ENCODE data around the gene SYNE1. TPM values are rescaled to one million over a fixed set of nuclear protein-coding genes. Genes with fewer than 3 reads are reported as not detected.

Gene SYNE1
- total and polyA plus RNA-seq, 8 donors = 12.8 to 279 (median 108) TPM

- TF ChIP-seq CTCF (IDR thresholded peaks at IDR 0.05) (no peak), POLR2AphosphoS5 (IDR thresholded peaks at IDR 0.05) (no peak), POLR2A (IDR thresholded peaks at IDR 0.05) (no peak), EP300 (IDR thresholded peaks at IDR 0.05) (no peak)
- no peaks in the 10 kb centered on the region for H3K4me1 ChIP-seq
- H3K36me3 ChIP-seq = no peaks in the 10 kb centered on the region
- whole genome bisulfite sequencing, 5 donors = 56 to 76% (median 70%) methylated on average over 3 of the region's 3 CpGs
- intact Hi-C loops (cut with DNase I; ENCODE audit: low total_unique reads) = no loop called here
- no peak overlapping the region for H3K27ac ChIP-seq
- H3K27me3 ChIP-seq = no peaks in the 10 kb centered on the region
- H3K4me3 ChIP-seq = no peak overlapping the region
- no peak for DNase-seq
- H3K9me3 ChIP-seq = no peaks in the 10 kb centered on the region
These were observed 53.3 kb downstream of the SYNE1 start for GRCh38 chr6:152583888-152584287.

- intact Hi-C loops (cut with DNase I; ENCODE audit: low total_unique reads) = no loop called here
- H3K27ac ChIP-seq = peak overlapping the region in 4 of 5 donors; percentile 22 to 77 (median 48)
- H3K4me1 ChIP-seq = peaks cover 6 to 38% (median 21%) of the 10 kb centered on the region in 4 donors
- H3K36me3 ChIP-seq = no peaks in the 10 kb centered on the region
- no peaks in the 10 kb centered on the region for H3K27me3 ChIP-seq
- DNase-seq = no peak
- H3K4me3 ChIP-seq = peak overlapping the region in 1 of 4 donors; percentile 1
- no peaks in the 10 kb centered on the region for H3K9me3 ChIP-seq
- TF ChIP-seq POLR2AphosphoS5 (IDR thresholded peaks at IDR 0.05) (no peak), EP300 (IDR thresholded peaks at IDR 0.05) (no peak), CTCF (IDR thresholded peaks at IDR 0.05) (no peak), POLR2A (IDR thresholded peaks at IDR 0.05) (no peak)
- 20 to 50% (median 40%) methylated on average over 1 of the region's 1 CpG for WGBS, 5 donors
These were observed 60.6 kb downstream of the SYNE1 start for GRCh38 chr6:152576525-152576924.

- DNase-seq = peak; percentile 22 to 33
- TF ChIP-seq CTCF (IDR thresholded peaks at IDR 0.05) (no peak), POLR2A (IDR thresholded peaks at IDR 0.05) (no peak), POLR2AphosphoS5 (IDR thresholded peaks at IDR 0.05) (peak in 2 of 3 donors; percentile 32 to 54)
- no peaks in the 10 kb centered on the region for H3K9me3 ChIP-seq
- peaks cover 6 to 47% (median 23%) of the 10 kb centered on the region in 4 donors for H3K4me1 ChIP-seq
- intact Hi-C loops (cut with DNase I; ENCODE audit: low total_unique reads) = no loop called here
- no peaks in the 10 kb centered on the region for H3K27me3 ChIP-seq
- peak overlapping the region in 4 of 5 donors; percentile 22 to 77 (median 48) for H3K27ac ChIP-seq
- 9 to 27% (median 17%) methylated on average over 4 of the region's 4 CpGs for whole genome bisulfite sequencing, 5 donors
- H3K4me3 ChIP-seq = peak overlapping the region in 1 of 4 donors; percentile 1
- H3K36me3 ChIP-seq = no peaks in the 10 kb centered on the region
These were observed 61.5 kb downstream of the SYNE1 start for GRCh38 chr6:152575621-152576150.

- intact Hi-C loops (cut with DNase I; ENCODE audit: low total_unique reads) = no loop called here
- 41 to 68% (median 49%) methylated on average over 2 of the region's 2 CpGs for WGBS, 5 donors
- no peak for TF ChIP-seq CTCF (IDR thresholded peaks at IDR 0.05)
- no peak for TF ChIP-seq POLR2AphosphoS5 (IDR thresholded peaks at IDR 0.05)
- no peak for TF ChIP-seq POLR2A (IDR thresholded peaks at IDR 0.05)
- no peak for DNase-seq
- peaks cover 6 to 48% (median 23%) of the 10 kb centered on the region in 4 donors for H3K4me1 ChIP-seq
- H3K27me3 ChIP-seq = no peaks in the 10 kb centered on the region
- H3K9me3 ChIP-seq = no peaks in the 10 kb centered on the region
- H3K27ac ChIP-seq = peak overlapping the region in 3 of 5 donors; percentile 30 to 77 (median 65)
- no peak overlapping the region for H3K4me3 ChIP-seq
- H3K36me3 ChIP-seq = no peaks in the 10 kb centered on the region
These were observed 62.0 kb downstream of the SYNE1 start for GRCh38 chr6:152575161-152575560.
